Measurements from ENCODE around the gene CXCR3.

DNA sequence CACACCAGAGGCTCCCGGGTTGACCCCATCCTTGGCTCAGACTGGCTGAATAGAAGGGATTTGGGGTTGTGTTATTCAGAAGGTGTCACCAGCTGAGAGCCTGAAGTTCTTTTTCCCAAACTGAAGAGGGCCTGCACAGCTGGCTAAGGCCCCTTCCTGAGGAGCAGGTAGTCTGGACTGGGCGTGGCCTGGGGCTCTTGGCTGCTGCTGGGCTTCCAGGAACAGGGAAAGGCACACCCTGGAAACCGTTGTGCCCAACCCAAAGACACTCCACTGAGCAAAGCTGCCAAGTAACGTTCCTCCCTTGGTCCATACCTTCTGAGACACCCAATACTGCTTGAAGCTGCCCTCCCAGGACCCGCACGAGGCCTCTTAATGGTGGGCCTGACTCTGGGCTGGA is 8.3 kb upstream of the CXCR3 start:
- TF ChIP-seq, protein P1, sequence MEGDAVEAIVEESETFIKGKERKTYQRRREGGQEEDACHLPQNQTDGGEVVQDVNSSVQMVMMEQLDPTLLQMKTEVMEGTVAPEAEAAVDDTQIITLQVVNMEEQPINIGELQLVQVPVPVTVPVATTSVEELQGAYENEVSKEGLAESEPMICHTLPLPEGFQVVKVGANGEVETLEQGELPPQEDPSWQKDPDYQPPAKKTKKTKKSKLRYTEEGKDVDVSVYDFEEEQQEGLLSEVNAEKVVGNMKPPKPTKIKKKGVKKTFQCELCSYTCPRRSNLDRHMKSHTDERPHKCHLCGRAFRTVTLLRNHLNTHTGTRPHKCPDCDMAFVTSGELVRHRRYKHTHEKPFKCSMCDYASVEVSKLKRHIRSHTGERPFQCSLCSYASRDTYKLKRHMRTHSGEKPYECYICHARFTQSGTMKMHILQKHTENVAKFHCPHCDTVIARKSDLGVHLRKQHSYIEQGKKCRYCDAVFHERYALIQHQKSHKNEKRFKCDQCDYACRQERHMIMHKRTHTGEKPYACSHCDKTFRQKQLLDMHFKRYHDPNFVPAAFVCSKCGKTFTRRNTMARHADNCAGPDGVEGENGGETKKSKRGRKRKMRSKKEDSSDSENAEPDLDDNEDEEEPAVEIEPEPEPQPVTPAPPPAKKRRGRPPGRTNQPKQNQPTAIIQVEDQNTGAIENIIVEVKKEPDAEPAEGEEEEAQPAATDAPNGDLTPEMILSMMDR (IDR thresholded peaks at IDR 0.05; ENCODE audit: insufficient read depth, low read depth, low read length), result no peak
- TF ChIP-seq EZH2 (IDR thresholded peaks at IDR 0.05; ENCODE audit: insufficient read depth, low read length), result no peak

All from astrocyte (in vitro differentiated cells and primary cell).